ENCODE measurements around the gene GMPS.

- TF ChIP-seq CTCF (IDR thresholded peaks at IDR 0.05): no peak
- no peak for TF ChIP-seq POLR2A (IDR thresholded peaks at IDR 0.05)
Observed at GRCh38 chr3:155912579-155913190, 42.2 kb downstream of the GMPS start.
